GM23338 (cell line): ENCODE data around the gene FBXO41. TPM values are rescaled to one million over a fixed set of nuclear protein-coding genes. Genes with fewer than 3 reads are reported as not detected.
A peak's percentile ranks its signal among the peaks of the same experiment; 100 is the strongest.

Source experiments
- ATAC-seq: fragments of 200-7000 bp; cut with Tn5 transposase; 3 replicates; pipeline ENCODE4 v1.9.1; 2020
- DNase-seq: peaks from one replicate; pipeline ENCODE4 v3.0.0-alpha.2; 2015; ENCODE audit warnings: low spot score
- H2AFZ ChIP-seq: fragments of 200-600 bp; sonication (generic); 2 replicates; pipeline ENCODE4 v1.8.0; 2016; ENCODE audit warnings: antibody characterized with exemption, mild to moderate bottlenecking, moderate library complexity
- H3F3A ChIP-seq: fragments of 200-600 bp; sonication (generic); replicated peaks from 2 replicates; pipeline ENCODE4 v1.8.0; 2017; ENCODE audit warnings: antibody characterized with exemption, mixed run types, low read depth
- H3K27ac ChIP-seq: fragments of 200-600 bp; sonication (generic); 2 replicates; pipeline ENCODE4 v1.6.1; 2016; ENCODE audit warnings: low read depth
- H3K27me3 ChIP-seq: fragments of 200-600 bp; sonication (generic); 2 replicates; pipeline ENCODE4 v1.8.0; 2016; ENCODE audit warnings: mild to moderate bottlenecking, mixed run types, moderate library complexity; ENCODE audit not compliant: insufficient read depth
- H3K36me3 ChIP-seq: fragments of 200-600 bp; sonication (generic); 2 replicates; pipeline ENCODE4 v1.8.0; 2016; ENCODE audit warnings: mild to moderate bottlenecking; ENCODE audit not compliant: insufficient read depth
- H3K4me1 ChIP-seq: fragments of 200-600 bp; sonication (generic); 2 replicates; pipeline ENCODE4 v1.8.0; 2016; ENCODE audit warnings: mild to moderate bottlenecking, moderate library complexity; ENCODE audit not compliant: insufficient read depth
- H3K4me2 ChIP-seq: fragments of 200-600 bp; sonication (generic); 2 replicates; pipeline ENCODE4 v1.7.1; 2017; ENCODE audit warnings: mixed run types
- H3K4me3 ChIP-seq: fragments of 200-600 bp; sonication (generic); 2 replicates; pipeline ENCODE4 v1.6.1; 2016; ENCODE audit warnings: mixed run types
- H3K79me2 ChIP-seq: fragments of 200-600 bp; sonication (generic); replicated peaks from 2 replicates; pipeline ENCODE4 v1.8.0; 2017; ENCODE audit warnings: mild to moderate bottlenecking; ENCODE audit not compliant: insufficient read depth
- H3K9me2 ChIP-seq: fragments of 200-600 bp; sonication (generic); 2 replicates; pipeline ENCODE4 v1.8.0; 2017; ENCODE audit not compliant: insufficient read depth
- H4K20me1 ChIP-seq: fragments of 200-600 bp; sonication (generic); replicated peaks from 2 replicates; pipeline ENCODE4 v1.8.0; 2017; ENCODE audit warnings: mild to moderate bottlenecking; ENCODE audit not compliant: insufficient read depth
- H3K27ac Mint-ChIP-seq: 2 replicates; pipeline ENCODE4 v1.8.0; 2020; ENCODE audit warnings: inconsistent platforms, mild to moderate bottlenecking, moderate library complexity, mixed read lengths
- H3K27me3 Mint-ChIP-seq: 3 replicates; pipeline ENCODE4 v1.8.0; 2022; ENCODE audit warnings: low read depth, mild to moderate bottlenecking, moderate library complexity, mixed read lengths, inconsistent platforms; ENCODE audit not compliant: insufficient read depth, poor library complexity
- H3K36me3 Mint-ChIP-seq: 3 replicates; pipeline ENCODE4 v1.8.0; 2021; ENCODE audit warnings: low read depth, mild to moderate bottlenecking, inconsistent platforms, moderate library complexity, mixed read lengths
- H3K4me1 Mint-ChIP-seq: 3 replicates; pipeline ENCODE4 v1.8.0; 2020; ENCODE audit warnings: mild to moderate bottlenecking, inconsistent platforms, mixed read lengths
- H3K4me3 Mint-ChIP-seq: 3 replicates; pipeline ENCODE4 v1.8.0; 2021; ENCODE audit warnings: moderate library complexity, mild to moderate bottlenecking, inconsistent platforms, mixed read lengths
- H3K9me3 Mint-ChIP-seq: 3 replicates; pipeline ENCODE4 v1.8.0; 2020; ENCODE audit warnings: moderate library complexity, mild to moderate bottlenecking, inconsistent platforms, mixed read lengths
- CREB1 ChIP-seq: fragments of 250-450 bp; sonication (Bioruptor Pico); IDR thresholded peaks from 2 replicates; pipeline ENCODE4 v1.5.0; 2020; ENCODE audit warnings: low read depth, mild to moderate bottlenecking, moderate library complexity
- EZH2 ChIP-seq: fragments of 200-600 bp; sonication (generic); IDR thresholded peaks from one replicate; pipeline ENCODE4 v1.8.0; 2017; ENCODE audit warnings: antibody characterized with exemption, mild to moderate bottlenecking, low read depth; ENCODE audit not compliant: unreplicated experiment
- JUNB ChIP-seq: IDR thresholded peaks from one replicate; pipeline ENCODE4 v1.6.1; 2016; ENCODE audit warnings: antibody characterized with exemption; ENCODE audit not compliant: unreplicated experiment
- STAT1 ChIP-seq: IDR thresholded peaks from one replicate; pipeline ENCODE4 v1.6.1; 2016; ENCODE audit warnings: antibody characterized with exemption; ENCODE audit not compliant: unreplicated experiment
- ZNF114 ChIP-seq: fragments of 250-450 bp; sonication (Bioruptor Pico); IDR thresholded peaks from 2 replicates; pipeline ENCODE4 v1.5.0; 2020; ENCODE audit warnings: mild to moderate bottlenecking, moderate library complexity
- polyA plus RNA-seq: library from polyadenylated mRNA; unstranded; fragments of >200 nt; fragmentation: Nextera tagmentation; extraction: Ambion mirVana; gene quantifications from 2 replicates; pipeline ENCODE4 v1.2.1, GENCODE V29; 2016
- total RNA-seq: library from RNA; depleted of rRNA; stranded (reverse); fragments of >200 nt; shearing (Covaris generic); gene quantifications from 2 replicates; pipeline ENCODE4 v1.2.3, GENCODE V29; 2014
- TF ChIP-seq, protein P1 (sequence below): IDR thresholded peaks from 2 replicates; pipeline ENCODE4 v1.6.1; 2016; ENCODE audit warnings: antibody characterized with exemption
- TF ChIP-seq, protein P2 (sequence below), 2 experiments: fragments of 200-600 bp in 1 of 2; sonication (generic) in 1 of 2; conservative IDR thresholded peaks; 2 replicates each; pipeline versions ENCODE4 v1.5.1 to v1.6.1; 2016 to 2017; ENCODE audit warnings: antibody characterized with exemption in 2 of 2, low read depth in 2 of 2, mild to moderate bottlenecking in 2 of 2, moderate library complexity in 1 of 2
- TF ChIP-seq, protein P3 (sequence below): fragments of 250-450 bp; sonication (Bioruptor Pico); IDR thresholded peaks from 2 replicates; pipeline ENCODE4 v1.5.0; 2020; ENCODE audit warnings: mild to moderate bottlenecking, moderate library complexity

FBXO41 gene
- total and polyA plus RNA-seq, 2 experiments from 2014 or later: 3.5 to 13.8 TPM

DNA sequence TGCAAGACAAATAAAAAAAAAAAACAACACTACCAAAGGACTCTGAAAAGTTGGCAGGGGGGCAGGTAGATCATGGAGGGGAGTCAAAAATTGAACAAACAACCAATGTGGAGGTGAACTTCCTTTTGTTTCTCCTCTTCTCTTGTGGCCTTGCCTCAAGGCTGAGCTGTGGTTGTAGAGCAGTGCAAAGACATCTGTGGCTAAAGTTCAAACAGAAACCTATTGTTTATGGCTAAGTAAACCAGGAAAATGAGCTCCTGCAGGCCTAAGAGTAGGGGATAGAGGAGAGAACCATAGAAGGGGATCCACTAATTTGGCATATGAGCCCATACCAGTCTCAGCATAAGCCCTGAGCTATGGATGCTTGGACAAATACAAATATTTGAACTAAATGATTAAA is 49.3 kb upstream of the FBXO41 start (continued):
- TF ChIP-seq JUNB (no peak), ZNF114 (CRISPR knock-in tag) (no peak), CREB1 (CRISPR knock-in tag) (no peak)
- TF ChIP-seq, protein P1, sequence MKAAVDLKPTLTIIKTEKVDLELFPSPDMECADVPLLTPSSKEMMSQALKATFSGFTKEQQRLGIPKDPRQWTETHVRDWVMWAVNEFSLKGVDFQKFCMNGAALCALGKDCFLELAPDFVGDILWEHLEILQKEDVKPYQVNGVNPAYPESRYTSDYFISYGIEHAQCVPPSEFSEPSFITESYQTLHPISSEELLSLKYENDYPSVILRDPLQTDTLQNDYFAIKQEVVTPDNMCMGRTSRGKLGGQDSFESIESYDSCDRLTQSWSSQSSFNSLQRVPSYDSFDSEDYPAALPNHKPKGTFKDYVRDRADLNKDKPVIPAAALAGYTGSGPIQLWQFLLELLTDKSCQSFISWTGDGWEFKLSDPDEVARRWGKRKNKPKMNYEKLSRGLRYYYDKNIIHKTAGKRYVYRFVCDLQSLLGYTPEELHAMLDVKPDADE: no peak

DNA sequence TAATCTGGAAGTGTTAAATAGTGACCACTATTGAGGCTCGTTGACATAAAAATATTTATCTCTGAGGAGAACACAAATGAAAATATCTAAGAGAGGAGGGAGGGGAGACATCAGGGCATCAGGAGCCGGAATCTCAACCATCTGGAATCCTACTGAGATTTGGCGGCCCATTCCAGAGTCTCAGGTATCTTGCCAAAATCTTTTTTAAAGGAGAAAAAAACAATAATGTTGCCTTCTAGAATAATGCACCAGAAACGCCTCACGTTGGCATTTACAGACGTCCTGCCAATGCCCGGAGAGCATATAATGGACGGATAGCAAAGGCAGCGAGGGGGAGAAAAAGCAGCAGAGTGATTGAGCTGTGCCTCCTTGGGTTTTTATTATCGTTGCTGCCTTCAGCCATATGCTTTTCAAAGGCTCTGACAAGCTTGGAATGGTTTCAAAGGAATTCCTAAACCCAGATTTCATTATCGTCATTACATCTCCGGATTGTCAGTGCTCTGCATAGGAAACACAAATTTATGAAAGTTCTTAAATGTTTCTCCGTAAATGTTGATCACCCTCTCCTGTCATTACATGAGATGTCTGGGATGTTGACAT is 39.9 kb upstream of the FBXO41 start:
- Histone ChIP-seq H3K4me3 (no peak overlapping the region), H3K27me3 (no peaks in the 10 kb centered on the region), H4K20me1 (no peaks in the 10 kb centered on the region), H2AFZ (peak overlapping the region; percentile 34), H3F3A (no peaks in the 10 kb centered on the region), H3K4me2 (no peak overlapping the region), H3K36me3 (no peaks in the 10 kb centered on the region), H3K27ac (no peak overlapping the region), H3K9me2 (no peaks in the 10 kb centered on the region), H3K79me2 (no peaks in the 10 kb centered on the region), H3K4me1 (no peaks in the 10 kb centered on the region)
- Mint-ChIP-seq H3K27me3 (no peaks in the 10 kb centered on the region), H3K4me3 (no peak overlapping the region), H3K27ac (no peak overlapping the region), H3K9me3 (no peaks in the 10 kb centered on the region), H3K36me3 (no peaks in the 10 kb centered on the region), H3K4me1 (peaks cover 7% of the 10 kb centered on the region; the same call in 2 of the 3 replicates)
- ATAC-seq: no peak
- no peak for DNase-seq
- TF ChIP-seq CREB1 (CRISPR knock-in tag): no peak
- TF ChIP-seq STAT1: no peak
- TF ChIP-seq, protein P2, sequence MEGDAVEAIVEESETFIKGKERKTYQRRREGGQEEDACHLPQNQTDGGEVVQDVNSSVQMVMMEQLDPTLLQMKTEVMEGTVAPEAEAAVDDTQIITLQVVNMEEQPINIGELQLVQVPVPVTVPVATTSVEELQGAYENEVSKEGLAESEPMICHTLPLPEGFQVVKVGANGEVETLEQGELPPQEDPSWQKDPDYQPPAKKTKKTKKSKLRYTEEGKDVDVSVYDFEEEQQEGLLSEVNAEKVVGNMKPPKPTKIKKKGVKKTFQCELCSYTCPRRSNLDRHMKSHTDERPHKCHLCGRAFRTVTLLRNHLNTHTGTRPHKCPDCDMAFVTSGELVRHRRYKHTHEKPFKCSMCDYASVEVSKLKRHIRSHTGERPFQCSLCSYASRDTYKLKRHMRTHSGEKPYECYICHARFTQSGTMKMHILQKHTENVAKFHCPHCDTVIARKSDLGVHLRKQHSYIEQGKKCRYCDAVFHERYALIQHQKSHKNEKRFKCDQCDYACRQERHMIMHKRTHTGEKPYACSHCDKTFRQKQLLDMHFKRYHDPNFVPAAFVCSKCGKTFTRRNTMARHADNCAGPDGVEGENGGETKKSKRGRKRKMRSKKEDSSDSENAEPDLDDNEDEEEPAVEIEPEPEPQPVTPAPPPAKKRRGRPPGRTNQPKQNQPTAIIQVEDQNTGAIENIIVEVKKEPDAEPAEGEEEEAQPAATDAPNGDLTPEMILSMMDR (conservative IDR thresholded peaks at IDR 0.05; ENCODE audit: low read depth in 2 of 2): no peak
- TF ChIP-seq EZH2: no peak
- TF ChIP-seq ZNF114 (CRISPR knock-in tag): no peak
- TF ChIP-seq, protein P3, sequence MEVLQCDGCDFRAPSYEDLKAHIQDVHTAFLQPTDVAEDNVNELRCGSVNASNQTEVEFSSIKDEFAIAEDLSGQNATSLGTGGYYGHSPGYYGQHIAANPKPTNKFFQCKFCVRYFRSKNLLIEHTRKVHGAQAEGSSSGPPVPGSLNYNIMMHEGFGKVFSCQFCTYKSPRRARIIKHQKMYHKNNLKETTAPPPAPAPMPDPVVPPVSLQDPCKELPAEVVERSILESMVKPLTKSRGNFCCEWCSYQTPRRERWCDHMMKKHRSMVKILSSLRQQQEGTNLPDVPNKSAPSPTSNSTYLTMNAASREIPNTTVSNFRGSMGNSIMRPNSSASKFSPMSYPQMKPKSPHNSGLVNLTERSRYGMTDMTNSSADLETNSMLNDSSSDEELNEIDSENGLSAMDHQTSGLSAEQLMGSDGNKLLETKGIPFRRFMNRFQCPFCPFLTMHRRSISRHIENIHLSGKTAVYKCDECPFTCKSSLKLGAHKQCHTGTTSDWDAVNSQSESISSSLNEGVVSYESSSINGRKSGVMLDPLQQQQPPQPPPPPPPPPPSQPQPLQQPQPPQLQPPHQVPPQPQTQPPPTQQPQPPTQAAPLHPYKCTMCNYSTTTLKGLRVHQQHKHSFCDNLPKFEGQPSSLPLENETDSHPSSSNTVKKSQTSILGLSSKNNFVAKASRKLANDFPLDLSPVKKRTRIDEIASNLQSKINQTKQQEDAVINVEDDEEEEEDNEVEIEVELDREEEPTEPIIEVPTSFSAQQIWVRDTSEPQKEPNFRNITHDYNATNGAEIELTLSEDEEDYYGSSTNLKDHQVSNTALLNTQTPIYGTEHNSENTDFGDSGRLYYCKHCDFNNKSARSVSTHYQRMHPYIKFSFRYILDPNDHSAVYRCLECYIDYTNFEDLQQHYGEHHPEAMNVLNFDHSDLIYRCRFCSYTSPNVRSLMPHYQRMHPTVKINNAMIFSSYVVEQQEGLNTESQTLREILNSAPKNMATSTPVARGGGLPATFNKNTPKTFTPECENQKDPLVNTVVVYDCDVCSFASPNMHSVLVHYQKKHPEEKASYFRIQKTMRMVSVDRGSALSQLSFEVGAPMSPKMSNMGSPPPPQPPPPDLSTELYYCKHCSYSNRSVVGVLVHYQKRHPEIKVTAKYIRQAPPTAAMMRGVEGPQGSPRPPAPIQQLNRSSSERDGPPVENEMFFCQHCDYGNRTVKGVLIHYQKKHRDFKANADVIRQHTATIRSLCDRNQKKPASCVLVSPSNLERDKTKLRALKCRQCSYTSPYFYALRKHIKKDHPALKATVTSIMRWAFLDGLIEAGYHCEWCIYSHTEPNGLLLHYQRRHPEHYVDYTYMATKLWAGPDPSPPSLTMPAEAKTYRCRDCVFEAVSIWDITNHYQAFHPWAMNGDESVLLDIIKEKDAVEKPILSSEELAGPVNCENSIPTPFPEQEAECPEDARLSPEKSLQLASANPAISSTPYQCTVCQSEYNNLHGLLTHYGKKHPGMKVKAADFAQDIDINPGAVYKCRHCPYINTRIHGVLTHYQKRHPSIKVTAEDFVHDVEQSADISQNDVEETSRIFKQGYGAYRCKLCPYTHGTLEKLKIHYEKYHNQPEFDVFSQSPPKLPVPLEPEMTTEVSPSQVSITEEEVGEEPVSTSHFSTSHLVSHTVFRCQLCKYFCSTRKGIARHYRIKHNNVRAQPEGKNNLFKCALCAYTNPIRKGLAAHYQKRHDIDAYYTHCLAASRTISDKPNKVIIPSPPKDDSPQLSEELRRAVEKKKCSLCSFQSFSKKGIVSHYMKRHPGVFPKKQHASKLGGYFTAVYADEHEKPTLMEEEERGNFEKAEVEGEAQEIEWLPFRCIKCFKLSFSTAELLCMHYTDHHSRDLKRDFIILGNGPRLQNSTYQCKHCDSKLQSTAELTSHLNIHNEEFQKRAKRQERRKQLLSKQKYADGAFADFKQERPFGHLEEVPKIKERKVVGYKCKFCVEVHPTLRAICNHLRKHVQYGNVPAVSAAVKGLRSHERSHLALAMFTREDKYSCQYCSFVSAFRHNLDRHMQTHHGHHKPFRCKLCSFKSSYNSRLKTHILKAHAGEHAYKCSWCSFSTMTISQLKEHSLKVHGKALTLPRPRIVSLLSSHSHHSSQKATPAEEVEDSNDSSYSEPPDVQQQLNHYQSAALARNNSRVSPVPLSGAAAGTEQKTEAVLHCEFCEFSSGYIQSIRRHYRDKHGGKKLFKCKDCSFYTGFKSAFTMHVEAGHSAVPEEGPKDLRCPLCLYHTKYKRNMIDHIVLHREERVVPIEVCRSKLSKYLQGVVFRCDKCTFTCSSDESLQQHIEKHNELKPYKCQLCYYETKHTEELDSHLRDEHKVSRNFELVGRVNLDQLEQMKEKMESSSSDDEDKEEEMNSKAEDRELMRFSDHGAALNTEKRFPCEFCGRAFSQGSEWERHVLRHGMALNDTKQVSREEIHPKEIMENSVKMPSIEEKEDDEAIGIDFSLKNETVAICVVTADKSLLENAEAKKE (CRISPR knock-in tag): no peak
- TF ChIP-seq, protein P1: no peak
